H1 (cell line): Measurements from ENCODE around the gene AOAH. TPM values are rescaled to one million over a fixed set of nuclear protein-coding genes. Genes with fewer than 3 reads are reported as not detected.

Experiments
- CTCF ChIA-PET: fragments of 300-600 bp; sonication (Branson Sonifier 250); formaldehyde crosslinking; loops from one replicate; lab custom pipeline; 2021; ENCODE audit not compliant: partially characterized antibody; lab: Charles Lee
- POLR2A ChIA-PET: fragments of 300-600 bp; sonication (Branson Sonifier 250); formaldehyde crosslinking; loops from one replicate; lab custom pipeline; 2021; ENCODE audit warnings: inconsistent platforms; ENCODE audit not compliant: partially characterized antibody; lab: Charles Lee
- DNase-seq, 2 experiments: peaks; one replicate each; pipeline versions ENCODE4 v3.0.0 to v3.0.0-alpha.2; 2010 to 2022; ENCODE audit warnings: low spot score in 2 of 2, low read depth in 1 of 2, mixed read lengths in 1 of 2
- FAIRE-seq: peaks from 2 replicates; lab custom pipeline; 2011; peaks lifted over from hg19 to GRCh38; lab: Jason Lieb, UNC
- H2AFZ ChIP-seq: 2 replicates; pipeline ENCODE4 v1.8.1; 2012; ENCODE audit warnings: low read length, inconsistent platforms
- H2AK5ac ChIP-seq: 2 replicates; pipeline ENCODE4 v1.6.1; 2013; ENCODE audit warnings: low read depth, low read length
- H2BK120ac ChIP-seq: replicated peaks from 2 replicates; pipeline ENCODE3; 2013; ENCODE audit warnings: low read depth, low read length, inconsistent platforms
- H2BK12ac ChIP-seq: 2 replicates; pipeline ENCODE4 v1.6.1; 2013; ENCODE audit warnings: low read depth, low read length
- H2BK15ac ChIP-seq: 2 replicates; pipeline ENCODE4 v1.6.1; 2013; ENCODE audit warnings: low read length
- H2BK20ac ChIP-seq: 2 replicates; pipeline ENCODE4 v1.6.1; 2013; ENCODE audit warnings: low read length
- H2BK5ac ChIP-seq: 2 replicates; pipeline ENCODE4 v1.6.1; 2013; ENCODE audit warnings: low read depth, low read length
- H3K14ac ChIP-seq: 2 replicates; pipeline ENCODE4 v1.6.1; 2013; ENCODE audit warnings: inconsistent platforms; ENCODE audit not compliant: insufficient read length
- H3K18ac ChIP-seq: 2 replicates; pipeline ENCODE4 v1.6.1; 2013; ENCODE audit warnings: low read length; ENCODE audit errors: extremely low read depth
- H3K23ac ChIP-seq: 2 replicates; pipeline ENCODE4 v1.6.1; 2013; ENCODE audit warnings: inconsistent platforms; ENCODE audit not compliant: insufficient read length
- H3K23me2 ChIP-seq: 2 replicates; pipeline ENCODE4 v1.6.1; 2013; ENCODE audit warnings: low read depth, low read length
- H3K27ac ChIP-seq: 2 replicates; pipeline ENCODE4 v1.6.1; 2011; ENCODE audit warnings: low read depth, low read length, inconsistent platforms
- H3K27me3 ChIP-seq, 4 experiments: replicated peaks in 1 of 4; 1 replicate in 1 of 4; 2 replicates in 3 of 4; pipeline versions ENCODE4 v1.6.1 to v1.8.1; 2011 to 2013; ENCODE audit warnings: low read length in 3 of 4, mild to moderate bottlenecking in 3 of 4, inconsistent platforms in 2 of 4, mixed read lengths in 2 of 4, moderate library complexity in 1 of 4; ENCODE audit not compliant: control insufficient read depth in 3 of 4, insufficient read depth in 3 of 4; ENCODE audit errors: extremely low read depth in 1 of 4
- H3K36me3 ChIP-seq, 4 experiments: 2 replicates each; pipeline versions ENCODE4 v1.6.1 to v1.8.1; 2011 to 2013; ENCODE audit warnings: mild to moderate bottlenecking in 4 of 4, low read length in 3 of 4, moderate library complexity in 2 of 4, control low read depth in 1 of 4, inconsistent platforms in 1 of 4; ENCODE audit not compliant: insufficient read depth in 4 of 4, control insufficient read depth in 2 of 4
- H3K4ac ChIP-seq: replicated peaks from 2 replicates; pipeline ENCODE3; 2013; ENCODE audit warnings: low read length, low read depth, mixed read lengths, inconsistent platforms; ENCODE audit not compliant: insufficient read length
- H3K4me1 ChIP-seq, 4 experiments: replicated peaks in 1 of 4; 1 replicate in 1 of 4; 2 replicates in 3 of 4; pipeline versions ENCODE4 v1.6.1 to v1.8.1; 2011 to 2013; ENCODE audit warnings: low read length in 3 of 4, inconsistent platforms in 2 of 4, mixed read lengths in 1 of 4; ENCODE audit not compliant: insufficient read depth in 4 of 4, control insufficient read depth in 3 of 4
- H3K4me2 ChIP-seq, 2 experiments: 2 replicates each; pipeline versions ENCODE4 v1.6.1 to v1.8.1; 2011 to 2013; ENCODE audit warnings: low read depth in 2 of 2, low read length in 2 of 2, control low read depth in 1 of 2, inconsistent platforms in 1 of 2, mild to moderate bottlenecking in 1 of 2; ENCODE audit not compliant: insufficient read depth in 1 of 2
- H3K4me3 ChIP-seq, 4 experiments: fragments of 200-600, 300-600 bp in 1 of 4; sonication (generic), shearing (Covaris generic), sonication (Bioruptor Twin) in 1 of 4; 2 replicates each; pipeline versions ENCODE4 v1.5.1 to v1.8.1; 2011 to 2016; ENCODE audit warnings: low read length in 4 of 4, low read depth in 3 of 4, control low read depth in 2 of 4, inconsistent platforms in 2 of 4, mild to moderate bottlenecking in 2 of 4, mixed read lengths in 1 of 4, moderate library complexity in 1 of 4; ENCODE audit not compliant: insufficient read depth in 2 of 4; ENCODE audit errors: extremely low read depth in 1 of 4
- H3K56ac ChIP-seq: replicated peaks from 2 replicates; pipeline ENCODE3; 2013; ENCODE audit warnings: low read depth, mild to moderate bottlenecking, mixed read lengths, low read length, inconsistent platforms; ENCODE audit not compliant: insufficient read length
- H3K79me1 ChIP-seq: 2 replicates; pipeline ENCODE4 v1.6.1; 2013; ENCODE audit warnings: low read depth, low read length, control low read depth
- H3K79me2 ChIP-seq, 2 experiments: 2 replicates each; pipeline versions ENCODE4 v1.6.1 to v1.8.1; 2012 to 2013; ENCODE audit warnings: low read length in 2 of 2, mild to moderate bottlenecking in 2 of 2, inconsistent platforms in 1 of 2; ENCODE audit not compliant: insufficient read depth in 2 of 2, control insufficient read depth in 1 of 2
- H3K9ac ChIP-seq, 4 experiments: replicated peaks in 1 of 4; 1 replicate in 1 of 4; 2 replicates in 3 of 4; pipeline versions ENCODE4 v1.6.1 to v1.8.1; 2011 to 2013; ENCODE audit warnings: low read depth in 3 of 4, low read length in 3 of 4, control low read depth in 2 of 4, mild to moderate bottlenecking in 2 of 4, moderate library complexity in 2 of 4, inconsistent platforms in 1 of 4; ENCODE audit errors: extremely low read depth in 1 of 4
- H3K9me3 ChIP-seq, 2 experiments: 2 replicates each; pipeline versions ENCODE4 v1.6.1 to v1.8.1; 2012 to 2013; ENCODE audit warnings: mild to moderate bottlenecking in 2 of 2, moderate library complexity in 2 of 2, control low read depth in 1 of 2, inconsistent platforms in 1 of 2, low read depth in 1 of 2, low read length in 1 of 2, mixed read lengths in 1 of 2; ENCODE audit not compliant: insufficient read depth in 2 of 2
- H4K20me1 ChIP-seq, 2 experiments: replicated peaks in 1 of 2; 2 replicates each; pipeline versions ENCODE3 to v1.8.1; 2011 to 2013; ENCODE audit warnings: inconsistent platforms in 2 of 2, low read length in 2 of 2, mild to moderate bottlenecking in 1 of 2; ENCODE audit not compliant: insufficient read depth in 2 of 2, control insufficient read depth in 1 of 2
- H4K5ac ChIP-seq: 2 replicates; pipeline ENCODE4 v1.6.1; 2013; ENCODE audit warnings: low read length, low read depth, mixed read lengths, inconsistent platforms; ENCODE audit not compliant: insufficient read length
- H4K8ac ChIP-seq: 2 replicates; pipeline ENCODE4 v1.8.0; 2013; ENCODE audit warnings: mild to moderate bottlenecking, moderate library complexity, low read length, inconsistent platforms; ENCODE audit not compliant: insufficient read depth; ENCODE audit errors: extremely low read depth
- H4K91ac ChIP-seq: replicated peaks from 2 replicates; pipeline ENCODE3; 2013; ENCODE audit warnings: low read length, mixed read lengths, inconsistent platforms; ENCODE audit not compliant: insufficient read length
- CBX5 ChIP-seq: fragments of 300-800, 300-1000 bp; sonication (generic); IDR thresholded peaks from 2 replicates; pipeline ENCODE4 v1.7.1; 2016; ENCODE audit warnings: antibody characterized with exemption, low read length, low read depth
- CHD1 ChIP-seq: IDR thresholded peaks from 2 replicates; pipeline ENCODE4 v1.6.1; 2012; ENCODE audit warnings: low read depth, low read length, improper control_type of control experiment
- GTF2F1 ChIP-seq: IDR thresholded peaks from 2 replicates; pipeline ENCODE4 v1.6.1; 2012; ENCODE audit warnings: low read depth, low read length, improper control_type of control experiment, borderline replicate concordance
- HDAC2 ChIP-seq, 2 experiments: fragments of 300-600 bp in 1 of 2; sonication (generic) in 1 of 2; IDR thresholded peaks; 2 replicates each; pipeline ENCODE4 v1.6.1; 2011 to 2012; ENCODE audit warnings: low read depth in 2 of 2, low read length in 2 of 2, mild to moderate bottlenecking in 2 of 2, moderate library complexity in 2 of 2, borderline replicate concordance in 1 of 2, inconsistent platforms in 1 of 2
- JUND ChIP-seq: IDR thresholded peaks from 2 replicates; pipeline ENCODE4 v1.6.1; 2011; ENCODE audit warnings: mild to moderate bottlenecking, improper control_type of control experiment, low read length
- KDM5A ChIP-seq: fragments of 200-600 bp; IDR thresholded peaks from 2 replicates; pipeline ENCODE4 v1.7.1; 2012; ENCODE audit warnings: mild to moderate bottlenecking, low read length, inconsistent platforms, mixed read lengths
- MAFK ChIP-seq: IDR thresholded peaks from 2 replicates; pipeline ENCODE4 v1.6.1; 2012; ENCODE audit warnings: low read depth, mild to moderate bottlenecking, improper control_type of control experiment, low read length
- NRF1 ChIP-seq: IDR thresholded peaks from 2 replicates; pipeline ENCODE4 v1.6.1; 2011; ENCODE audit warnings: mild to moderate bottlenecking, low read depth, low read length, improper control_type of control experiment
- RXRA ChIP-seq: IDR thresholded peaks from 2 replicates; pipeline ENCODE4 v1.6.1; 2011; ENCODE audit warnings: low read depth, mild to moderate bottlenecking, low read length, moderate library complexity; ENCODE audit not compliant: insufficient read depth
- SAP30 ChIP-seq: fragments of 300-600 bp; sonication (generic); IDR thresholded peaks from 2 replicates; pipeline ENCODE4 v1.7.1; 2012; ENCODE audit warnings: low read length, moderate library complexity, mild to moderate bottlenecking, inconsistent platforms; ENCODE audit not compliant: insufficient read depth, insufficient replicate concordance
- SP4 ChIP-seq: IDR thresholded peaks from 2 replicates; pipeline ENCODE4 v1.6.1; 2012; ENCODE audit warnings: low read length, inconsistent platforms
- WGBS, 2 experiments: shearing (Covaris generic) in 1 of 2; methylation state at CpG; one replicate each; pipeline versions ENCODE4 v1.1.6 to v1.1.7; 2013 to 2015; ENCODE audit warnings: low lambda C conversion rate in 2 of 2, mixed read lengths in 2 of 2, inconsistent platforms in 1 of 2, low coverage in 1 of 2, missing lambda C conversion rate in 1 of 2; ENCODE audit not compliant: insufficient replicate concordance in 2 of 2, insufficient coverage in 1 of 2, insufficient read length in 1 of 2; ENCODE audit errors: extremely low coverage in 1 of 2, missing lambda C conversion rate in 1 of 2; 5-methylcytosine and 5-hydroxymethylcytosine counted together
- polyA plus RNA-seq, 7 experiments: library from polyadenylated mRNA; depleted of rRNA in 3 of 7; stranded (reverse) in 5 of 7; unstranded in 2 of 7; fragments of >200 nt in 5 of 7; fragments of 200-250 nt in 2 of 7; gene quantifications; 1 replicate in 5 of 7; 2 replicates in 1 of 7; 4 replicates in 1 of 7; pipeline versions ENCODE4 v1.2.1 to v1.2.3, GENCODE V29; 2011 to 2013; ENCODE audit warnings: missing spikeins in 2 of 7, mixed read lengths in 2 of 7
- total RNA-seq: library from RNA; stranded (reverse); fragmentation: NEBNext Ultra II Directional; extraction: Animal tissue kit (Norgen Biotek cat#: 25700); gene quantifications from 2 replicates; pipeline ENCODE4 v1.2.1, GENCODE V29; 2021

AOAH gene
- total and polyA plus RNA-seq, 2 of the 8 experiments (the other 6 are each of a cell fraction or from before 2014, with no cell fraction given), result 0.08 TPM; not detected in 1

DNA sequence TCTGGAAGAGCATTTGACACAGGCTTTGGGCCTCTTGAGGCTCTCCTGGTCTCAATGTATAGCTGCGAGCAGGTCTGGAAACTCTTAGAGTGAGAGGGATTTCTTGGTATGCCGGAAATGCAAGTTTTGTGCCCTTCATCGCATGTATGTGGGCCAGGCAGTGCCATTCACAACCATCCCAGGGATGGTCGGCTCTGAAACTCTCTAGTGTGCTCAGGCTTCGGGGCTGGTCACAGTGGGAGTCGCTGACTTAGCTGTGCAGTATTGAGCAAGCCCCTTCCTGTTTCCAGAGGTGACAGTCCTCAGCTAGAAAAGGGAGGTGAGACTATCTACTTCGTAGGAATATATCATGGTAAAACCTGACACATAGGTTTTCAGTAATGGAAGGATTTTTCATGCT, 2.0 kb upstream of the AOAH start:
- CTCF ChIA-PET, result interaction anchor here (0.9 to 1.5 kb wide), 2 partner anchors 239 to 253 kb away, joined by 3 to 6 read pairs; no protein-coding TSS in a partner anchor
- H4K5ac ChIP-seq, result no peak overlapping the region
- TF ChIP-seq SP4 (no peak), JUND (no peak), GTF2F1 (no peak), HDAC2 (IDR thresholded peaks at IDR 0.05; ENCODE audit: borderline replicate concordance in 1 of 2, low read depth in 2 of 2, low read length in 2 of 2) (no peak), SAP30 (no peak), MAFK (no peak), RXRA (no peak), CBX5 (no peak), NRF1 (no peak), KDM5A (no peak), CHD1 (no peak)

More for the DNA sequence above, 2.0 kb upstream of the AOAH start:
- POLR2A ChIA-PET, result no interaction called here
- no peaks in the 10 kb centered on the region for H4K20me1 ChIP-seq
- no peak overlapping the region for H3K56ac ChIP-seq
- no peak for FAIRE-seq
- H2BK120ac ChIP-seq, result no peak overlapping the region
- no peak overlapping the region for H3K4me2 ChIP-seq
- H3K4ac ChIP-seq, result no peak overlapping the region
- H2BK15ac ChIP-seq, result no peak overlapping the region
- H3K14ac ChIP-seq, result no peak overlapping the region
- no peaks in the 10 kb centered on the region for H3K23me2 ChIP-seq
- no peak overlapping the region for H2AFZ ChIP-seq
- no peaks in the 10 kb centered on the region for H3K27me3 ChIP-seq
- no peak overlapping the region for H2BK20ac ChIP-seq
- H4K91ac ChIP-seq, result no peak overlapping the region
- no peak overlapping the region for H3K18ac ChIP-seq
- no peaks in the 10 kb centered on the region for H3K9me3 ChIP-seq
- 91% methylated on average over 7 of the region's 7 CpGs; no CpG with 5 or more reads in 1 of the 2 experiments for WGBS, 2 experiments
- no peak overlapping the region for H3K4me3 ChIP-seq
- no peak overlapping the region for H2AK5ac ChIP-seq
- no peak overlapping the region for H2BK5ac ChIP-seq
- H4K8ac ChIP-seq, result no peak overlapping the region
- H3K4me1 ChIP-seq, result no peaks in the 10 kb centered on the region
- no peak overlapping the region for H3K9ac ChIP-seq
- H3K23ac ChIP-seq, result no peak overlapping the region
- H3K79me2 ChIP-seq, result no peaks in the 10 kb centered on the region
- no peak overlapping the region for H2BK12ac ChIP-seq
- no peaks in the 10 kb centered on the region for H3K36me3 ChIP-seq
- H3K27ac ChIP-seq, result no peak overlapping the region
- H3K79me1 ChIP-seq, result no peaks in the 10 kb centered on the region; the same call in 1 of the 2 replicates
- no peak for DNase-seq
